ENCODE data around the gene CD300E.
A peak's percentile ranks its signal among the peaks of the same experiment; 100 is the strongest.

The CD300E gene

DNA sequence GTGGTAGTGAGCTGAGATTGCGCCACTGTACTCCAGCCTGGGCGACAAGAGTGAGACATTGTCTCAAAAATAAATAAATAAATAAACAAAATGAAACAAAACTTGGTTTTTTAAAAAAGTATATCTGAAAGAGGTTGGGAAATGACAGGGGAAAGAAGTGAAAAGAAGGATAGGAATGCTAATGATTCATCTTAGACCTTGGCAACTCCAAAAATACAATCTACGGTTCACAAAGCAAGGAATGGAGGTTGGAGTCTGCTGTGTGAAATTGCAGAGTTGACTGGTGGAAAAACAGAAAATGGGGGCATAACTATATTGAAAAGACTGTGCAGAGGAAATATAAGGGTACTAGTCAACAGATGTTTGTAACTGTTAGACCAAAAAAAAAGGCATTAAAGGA is 40.0 kb upstream of the CD300E start:
- Histone ChIP-seq H3K27me3 (ENCODE audit: insufficient read depth, poor library complexity, severe bottlenecking) (no peaks in the 10 kb centered on the region), H3K27ac (replicated peaks) (no peak overlapping the region), H3K4me3 (replicated peaks; ENCODE audit: insufficient read depth, low read length) (no peak overlapping the region)
- TF ChIP-seq REST (IDR thresholded peaks at IDR 0.05; ENCODE audit: insufficient replicate concordance, low read depth) (no peak), POLR2AphosphoS5 (IDR thresholded peaks at IDR 0.05; ENCODE audit: low read depth) (no peak), GABPA (IDR thresholded peaks at IDR 0.05; ENCODE audit: low read depth) (no peak), SPI1 (IDR thresholded peaks at IDR 0.05; ENCODE audit: borderline replicate concordance, low read depth) (no peak)
- TF ChIP-seq, protein P1, sequence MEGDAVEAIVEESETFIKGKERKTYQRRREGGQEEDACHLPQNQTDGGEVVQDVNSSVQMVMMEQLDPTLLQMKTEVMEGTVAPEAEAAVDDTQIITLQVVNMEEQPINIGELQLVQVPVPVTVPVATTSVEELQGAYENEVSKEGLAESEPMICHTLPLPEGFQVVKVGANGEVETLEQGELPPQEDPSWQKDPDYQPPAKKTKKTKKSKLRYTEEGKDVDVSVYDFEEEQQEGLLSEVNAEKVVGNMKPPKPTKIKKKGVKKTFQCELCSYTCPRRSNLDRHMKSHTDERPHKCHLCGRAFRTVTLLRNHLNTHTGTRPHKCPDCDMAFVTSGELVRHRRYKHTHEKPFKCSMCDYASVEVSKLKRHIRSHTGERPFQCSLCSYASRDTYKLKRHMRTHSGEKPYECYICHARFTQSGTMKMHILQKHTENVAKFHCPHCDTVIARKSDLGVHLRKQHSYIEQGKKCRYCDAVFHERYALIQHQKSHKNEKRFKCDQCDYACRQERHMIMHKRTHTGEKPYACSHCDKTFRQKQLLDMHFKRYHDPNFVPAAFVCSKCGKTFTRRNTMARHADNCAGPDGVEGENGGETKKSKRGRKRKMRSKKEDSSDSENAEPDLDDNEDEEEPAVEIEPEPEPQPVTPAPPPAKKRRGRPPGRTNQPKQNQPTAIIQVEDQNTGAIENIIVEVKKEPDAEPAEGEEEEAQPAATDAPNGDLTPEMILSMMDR (IDR thresholded peaks at IDR 0.05; ENCODE audit: insufficient read depth, low read length), result no peak
- no peak for DNase-seq (ENCODE audit: low read depth in 1 of 2, low spot score in 1 of 2)

DNA sequence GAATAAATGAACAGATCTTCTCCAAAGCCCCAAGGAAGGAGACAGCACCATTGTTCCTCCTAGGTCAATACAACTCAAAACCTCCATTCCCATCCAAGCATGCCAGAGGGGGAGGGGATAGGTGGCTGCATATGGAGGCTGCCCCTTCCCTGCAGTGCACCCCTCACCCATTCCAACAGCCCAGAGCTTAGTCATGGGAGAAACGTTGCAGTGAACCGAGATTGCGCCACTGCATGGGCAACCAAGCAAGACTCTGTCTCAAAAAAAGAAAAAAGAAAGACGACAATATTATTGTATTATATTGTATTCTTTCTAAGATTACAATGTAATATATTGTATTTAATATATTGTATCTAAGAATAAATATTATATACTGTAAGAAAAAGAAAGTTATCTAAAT is 36.4 kb upstream of the CD300E start:
- no peak overlapping the region for H3K4me3 ChIP-seq (replicated peaks; ENCODE audit: insufficient read depth, low read length)
- TF ChIP-seq SPI1 (IDR thresholded peaks at IDR 0.05; ENCODE audit: borderline replicate concordance, low read depth) (no peak), REST (IDR thresholded peaks at IDR 0.05; ENCODE audit: insufficient replicate concordance, low read depth) (no peak), GABPA (IDR thresholded peaks at IDR 0.05; ENCODE audit: low read depth) (no peak), POLR2AphosphoS5 (IDR thresholded peaks at IDR 0.05; ENCODE audit: low read depth) (no peak)
- TF ChIP-seq, protein P1 (IDR thresholded peaks at IDR 0.05; ENCODE audit: insufficient read depth, low read length), result no peak
- H3K27me3 ChIP-seq (ENCODE audit: insufficient read depth, poor library complexity, severe bottlenecking), result no peaks in the 10 kb centered on the region
- peak in 1 of 2 experiments; percentile 20 for DNase-seq (ENCODE audit: low read depth in 1 of 2, low spot score in 1 of 2)
- H3K27ac ChIP-seq (replicated peaks), result no peak overlapping the region

GRCh38 chr17:74658620-74659019 is 35.1 kb upstream of the CD300E start:
- Histone ChIP-seq H3K27me3 (ENCODE audit: insufficient read depth, poor library complexity, severe bottlenecking) (no peaks in the 10 kb centered on the region), H3K4me3 (replicated peaks; ENCODE audit: insufficient read depth, low read length) (no peak overlapping the region), H3K27ac (replicated peaks) (no peak overlapping the region)
- TF ChIP-seq, protein P1 (IDR thresholded peaks at IDR 0.05; ENCODE audit: insufficient read depth, low read length), result no peak
- TF ChIP-seq SPI1 (IDR thresholded peaks at IDR 0.05; ENCODE audit: borderline replicate concordance, low read depth) (no peak), REST (IDR thresholded peaks at IDR 0.05; ENCODE audit: insufficient replicate concordance, low read depth) (no peak), POLR2AphosphoS5 (IDR thresholded peaks at IDR 0.05; ENCODE audit: low read depth) (no peak)
- no peak for DNase-seq (ENCODE audit: low read depth in 1 of 2, low spot score in 1 of 2)

Measured in HL-60 (cell line).